ENCODE results near the gene PHC2.

PHC2 gene

GRCh38 chr1:33277488-33278084, 153.3 kb downstream of the PHC2 start:
- Histone ChIP-seq H3K36me3 (replicated peaks) (peaks cover 25% of the 10 kb centered on the region), H3K27me3 (replicated peaks) (no peaks in the 10 kb centered on the region), H3K27ac (no peak overlapping the region), H3K4me3 (ENCODE audit: low read depth, low read length) (no peak overlapping the region)
- in situ Hi-C loops (cut with HindIII; ENCODE audit: low pct_ligation_motif_present, low sequenced_read_pairs), result no loop called here
- no peak for DNase-seq
- no peak for TF ChIP-seq CTCF (IDR thresholded peaks at IDR 0.05; ENCODE audit: low read depth, low read length, missing control alignments)

GRCh38 chr1:33276573-33277298, 154.2 kb downstream of the PHC2 start:
- H3K27ac ChIP-seq, result no peak overlapping the region
- in situ Hi-C loops (cut with HindIII; ENCODE audit: low pct_ligation_motif_present, low sequenced_read_pairs), result no loop called here
- no peak for DNase-seq
- H3K27me3 ChIP-seq (replicated peaks), result no peaks in the 10 kb centered on the region
- H3K36me3 ChIP-seq (replicated peaks), result peaks cover 17% of the 10 kb centered on the region
- no peak for TF ChIP-seq CTCF (IDR thresholded peaks at IDR 0.05; ENCODE audit: low read depth, low read length, missing control alignments)
- no peak overlapping the region for H3K4me3 ChIP-seq (ENCODE audit: low read depth, low read length)

GRCh38 chr1:33275706-33276572, 155.0 kb downstream of the PHC2 start:
- H3K4me3 ChIP-seq (ENCODE audit: low read depth, low read length), result no peak overlapping the region
- no peak for DNase-seq
- TF ChIP-seq CTCF (IDR thresholded peaks at IDR 0.05; ENCODE audit: low read depth, low read length, missing control alignments), result no peak
- H3K27me3 ChIP-seq (replicated peaks), result no peaks in the 10 kb centered on the region
- H3K36me3 ChIP-seq (replicated peaks), result peaks cover 10% of the 10 kb centered on the region
- no peak overlapping the region for H3K27ac ChIP-seq
- in situ Hi-C loops (cut with HindIII; ENCODE audit: low pct_ligation_motif_present, low sequenced_read_pairs), result no loop called here

GRCh38 chr1:33275195-33275594, 155.7 kb downstream of the PHC2 start:
- no peak overlapping the region for H3K27ac ChIP-seq
- no peak for TF ChIP-seq CTCF (IDR thresholded peaks at IDR 0.05; ENCODE audit: low read depth, low read length, missing control alignments)
- DNase-seq, result no peak
- H3K36me3 ChIP-seq (replicated peaks), result peaks cover 5% of the 10 kb centered on the region
- in situ Hi-C loops (cut with HindIII; ENCODE audit: low pct_ligation_motif_present, low sequenced_read_pairs), result no loop called here
- no peak overlapping the region for H3K4me3 ChIP-seq (ENCODE audit: low read depth, low read length)
- H3K27me3 ChIP-seq (replicated peaks), result no peaks in the 10 kb centered on the region

- no peak for TF ChIP-seq CTCF (IDR thresholded peaks at IDR 0.05; ENCODE audit: low read depth, low read length, missing control alignments)
- Histone ChIP-seq H3K27ac (no peak overlapping the region), H3K4me3 (ENCODE audit: low read depth, low read length) (no peak overlapping the region), H3K36me3 (replicated peaks) (peaks cover 4% of the 10 kb centered on the region), H3K27me3 (replicated peaks) (no peaks in the 10 kb centered on the region)
- no peak for DNase-seq
- in situ Hi-C loops (cut with HindIII; ENCODE audit: low pct_ligation_motif_present, low sequenced_read_pairs), result no loop called here
Measured at GRCh38 chr1:33274446-33274845, 156.4 kb downstream of the PHC2 start.

Data from brain microvascular endothelial cell (primary cell).